Smooth muscle cell of the brain vasculature (primary cell): ENCODE results near the gene DLG5.
A peak's percentile ranks its signal among the peaks of the same experiment; 100 is the strongest.

ENCODE experiments used
- DNase-seq: peaks from one replicate; pipeline ENCODE4 v3.0.0-alpha.2; 2012; ENCODE audit warnings: low read depth, low spot score

DLG5 gene

GRCh38 chr10:77892761-77893160 is 33.8 kb downstream of the DLG5 start:
- DNase-seq, result no peak

GRCh38 chr10:77892021-77892739 is 34.4 kb downstream of the DLG5 start:
- no peak for DNase-seq

GRCh38 chr10:77890097-77890496 is 36.5 kb downstream of the DLG5 start:
- no peak for DNase-seq

GRCh38 chr10:77889277-77889903 is 37.2 kb downstream of the DLG5 start:
- no peak for DNase-seq

GRCh38 chr10:77888356-77888703 is 38.2 kb downstream of the DLG5 start:
- DNase-seq, result no peak

GRCh38 chr10:77887631-77888355 is 38.8 kb downstream of the DLG5 start:
- no peak for DNase-seq

GRCh38 chr10:77886795-77887355 is 39.7 kb downstream of the DLG5 start:
- no peak for DNase-seq

GRCh38 chr10:77884181-77884580 is 42.4 kb downstream of the DLG5 start:
- no peak for DNase-seq

- DNase-seq, result no peak
These were observed 44.9 kb downstream of the DLG5 start for GRCh38 chr10:77881636-77882035.

GRCh38 chr10:77881222-77881621 is 45.3 kb downstream of the DLG5 start:
- DNase-seq, result no peak

GRCh38 chr10:77879710-77880109 is 46.8 kb downstream of the DLG5 start:
- no peak for DNase-seq

GRCh38 chr10:77879065-77879464 is 47.5 kb downstream of the DLG5 start:
- no peak for DNase-seq

GRCh38 chr10:77877441-77878344 is 48.9 kb downstream of the DLG5 start:
- peak; percentile 29 for DNase-seq

GRCh38 chr10:77875730-77876129 is 50.8 kb downstream of the DLG5 start:
- DNase-seq, result no peak

GRCh38 chr10:77874872-77875271 is 51.7 kb downstream of the DLG5 start:
- DNase-seq, result no peak

- DNase-seq, result no peak
These were observed 52.8 kb downstream of the DLG5 start for GRCh38 chr10:77873536-77874380.

- DNase-seq, result no peak
These were observed 53.5 kb downstream of the DLG5 start for GRCh38 chr10:77872947-77873535.

- DNase-seq, result no peak
These were observed 54.2 kb downstream of the DLG5 start for GRCh38 chr10:77872151-77872946.
